ENCODE measurements around the gene ALDH3B1. TPM values are rescaled to one million over a fixed set of nuclear protein-coding genes. Genes with fewer than 3 reads are reported as not detected.

Gene ALDH3B1
- total RNA-seq, 2 experiments from 2014 or later = not detected

GRCh38 chr11:68074584-68075352, 64.6 kb downstream of the ALDH3B1 start:
- DNase-seq = no peak
- Mint-ChIP-seq H3K27me3 (no peaks in the 10 kb centered on the region), H3K27ac (no peak overlapping the region), H3K36me3 (ENCODE audit: low read depth) (no peaks in the 10 kb centered on the region), H3K4me3 (no peak overlapping the region), H3K4me1 (no peaks in the 10 kb centered on the region), H3K9me3 (no peaks in the 10 kb centered on the region)
- POLR2A ChIA-PET = no interaction called here
- CTCF ChIA-PET = no interaction called here

GRCh38 chr11:68076371-68077042, 66.4 kb downstream of the ALDH3B1 start:
- ChIA-PET CTCF (no interaction called here), POLR2A (no interaction called here)
- no peaks in the 10 kb centered on the region for H3K36me3 Mint-ChIP-seq (ENCODE audit: low read depth)
- no peak overlapping the region for H3K27ac Mint-ChIP-seq
- DNase-seq = no peak
- no peak overlapping the region for H3K4me3 Mint-ChIP-seq
- no peaks in the 10 kb centered on the region for H3K9me3 Mint-ChIP-seq
- H3K27me3 Mint-ChIP-seq = no peaks in the 10 kb centered on the region
- H3K4me1 Mint-ChIP-seq = no peaks in the 10 kb centered on the region

GRCh38 chr11:68077617-68078582, 67.8 kb downstream of the ALDH3B1 start:
- H3K4me1 Mint-ChIP-seq = no peaks in the 10 kb centered on the region
- POLR2A ChIA-PET = interaction anchor here (0.7 kb wide), 1 partner anchor 126 kb away, joined by 3 read pairs; no protein-coding TSS in a partner anchor
- no peak for DNase-seq
- no peaks in the 10 kb centered on the region for H3K36me3 Mint-ChIP-seq (ENCODE audit: low read depth)
- H3K9me3 Mint-ChIP-seq = no peaks in the 10 kb centered on the region
- H3K27ac Mint-ChIP-seq = no peak overlapping the region
- H3K27me3 Mint-ChIP-seq = no peaks in the 10 kb centered on the region
- CTCF ChIA-PET = interaction anchor here (1.0 to 1.1 kb wide), 2 partner anchors 20 to 180 kb away, joined by 3 to 7 read pairs; no protein-coding TSS in a partner anchor
- H3K4me3 Mint-ChIP-seq = no peak overlapping the region

Other genes starting within 250 kb of the ALDH3B1 start
- gene UNC93B1, start 6.2 kb upstream of the ALDH3B1 start, total RNA-seq = 10 to 100 TPM; 41.7 to 42.0 TPM
- gene NDUFS8, start 20.4 kb downstream of the ALDH3B1 start, total RNA-seq = 100 to 1,000 TPM; 112 to 128 TPM
- gene TCIRG1, start 28.7 kb downstream of the ALDH3B1 start, total RNA-seq = 100 to 1,000 TPM; 295 TPM
- 1 to 10 TPM; 3.0 to 3.1 TPM for gene CHKA, start 111.1 kb downstream of the ALDH3B1 start, total RNA-seq
- 10 to 100 TPM; 25.7 to 28.0 TPM for gene KMT5B, start 203.0 kb downstream of the ALDH3B1 start, total RNA-seq

Measured in activated CD4-positive, alpha-beta memory T cell treated with anti-CD3 and anti-CD28 coated beads, Interleukin-2, amount 10 ng/mL, durations not matched to agents 7 days and 5 days (primary cell).